Mucosa of rectum (tissue), 2 donors: ENCODE measurements around the gene TRIM44.
"Not testable (repeated sequence)": the region's sequence is repeated elsewhere in the genome, so short reads cannot be mapped to it uniquely, and the experiment has no call there.

Experiments
- H3K27ac ChIP-seq, 2 donors: one replicate each; pipeline ENCODE4 v1.7.0; 2013; ENCODE audit warnings: inconsistent platforms in 2 of 2, low read depth in 2 of 2, low read length in 2 of 2
- H3K27me3 ChIP-seq, 2 donors: one replicate each; pipeline ENCODE4 v1.7.0; 2013; ENCODE audit warnings: low read length in 2 of 2; ENCODE audit not compliant: control insufficient read depth in 2 of 2, insufficient read depth in 2 of 2
- H3K36me3 ChIP-seq, 2 donors: one replicate each; pipeline ENCODE4 v1.7.0; 2013; ENCODE audit warnings: low read length in 2 of 2; ENCODE audit not compliant: control insufficient read depth in 2 of 2, insufficient read depth in 2 of 2
- H3K4me1 ChIP-seq, 2 donors: one replicate each; pipeline ENCODE4 v1.7.0; 2013; ENCODE audit warnings: low read length in 2 of 2, mild to moderate bottlenecking in 1 of 2; ENCODE audit not compliant: control insufficient read depth in 2 of 2, insufficient read depth in 2 of 2
- H3K4me3 ChIP-seq, 2 donors: one replicate each; pipeline ENCODE4 v1.7.0; 2013; ENCODE audit warnings: low read length in 2 of 2
- H3K9ac ChIP-seq, 2 donors: one replicate each; pipeline ENCODE4 v1.7.0; 2013; ENCODE audit warnings: low read length in 2 of 2, low read depth in 1 of 2, mild to moderate bottlenecking in 1 of 2
- H3K9me3 ChIP-seq, 2 donors: one replicate each; pipeline ENCODE4 v1.7.0; 2013; ENCODE audit warnings: low read length in 2 of 2; ENCODE audit not compliant: control insufficient read depth in 2 of 2
- donor health status: healthy.
- donor health status: Normal muscosa, but diverticular disease.

Gene TRIM44

DNA sequence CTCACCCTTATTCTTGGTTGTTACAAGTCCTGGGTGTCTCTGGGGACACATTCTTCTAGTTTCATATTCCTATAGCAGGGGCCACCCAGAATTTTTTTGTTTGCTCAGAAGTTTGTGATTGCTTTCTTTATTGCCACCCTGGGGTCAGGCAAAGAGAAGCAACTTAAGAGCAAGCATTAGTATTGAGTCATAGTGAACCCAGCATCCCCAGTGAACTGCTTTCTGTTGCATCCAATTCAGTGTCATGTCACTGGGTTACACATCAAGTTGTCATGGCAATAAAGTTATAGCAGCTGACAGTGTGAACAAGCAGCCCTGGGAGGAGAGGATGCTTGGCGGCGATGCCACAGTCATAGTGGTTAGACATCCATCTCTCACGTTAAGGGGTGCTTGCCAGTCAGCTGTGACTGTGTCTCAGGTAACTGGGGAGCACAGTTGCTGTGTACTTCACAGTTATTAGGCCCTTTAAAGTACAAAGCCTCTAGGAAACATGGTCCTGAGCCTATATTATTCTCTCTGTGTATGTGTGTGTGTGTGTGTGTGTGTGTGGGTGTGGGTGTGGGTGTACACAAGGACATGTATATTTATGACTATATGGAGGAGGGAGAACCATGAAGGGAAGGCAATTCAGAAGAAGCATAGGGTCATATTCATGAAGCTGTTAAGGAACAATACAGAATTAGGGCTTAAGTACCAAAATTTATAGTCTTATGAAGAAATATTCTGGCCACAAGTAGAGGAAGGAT lies 52.5 kb downstream of the TRIM44 start:
- no peaks in the 10 kb centered on the region for H3K36me3 ChIP-seq
- no peak overlapping the region for H3K27ac ChIP-seq
- no peak overlapping the region for H3K4me3 ChIP-seq
- H3K27me3 ChIP-seq = no peaks in the 10 kb centered on the region
- no peaks in the 10 kb centered on the region for H3K4me1 ChIP-seq
- H3K9ac ChIP-seq = no peak overlapping the region
- H3K9me3 ChIP-seq = no peaks in the 10 kb centered on the region

- H3K4me1 ChIP-seq, H3K9me3 ChIP-seq, H3K27me3 ChIP-seq, H3K36me3 ChIP-seq, H3K27ac ChIP-seq, H3K9ac ChIP-seq, H3K4me3 ChIP-seq: not testable (repeated sequence)
These were observed 53.1 kb downstream of the TRIM44 start for GRCh38 chr11:35715677-35716076.

GRCh38 chr11:35717043-35717442 lies 54.5 kb downstream of the TRIM44 start:
- no peak overlapping the region for H3K9ac ChIP-seq
- H3K27ac ChIP-seq = no peak overlapping the region
- H3K27me3 ChIP-seq = no peaks in the 10 kb centered on the region
- no peak overlapping the region for H3K4me3 ChIP-seq
- no peaks in the 10 kb centered on the region for H3K36me3 ChIP-seq
- no peaks in the 10 kb centered on the region for H3K4me1 ChIP-seq
- no peaks in the 10 kb centered on the region for H3K9me3 ChIP-seq

GRCh38 chr11:35717520-35717919 lies 54.9 kb downstream of the TRIM44 start:
- H3K9me3 ChIP-seq = no peaks in the 10 kb centered on the region
- no peak overlapping the region for H3K27ac ChIP-seq

GRCh38 chr11:35721651-35722282 lies 59.2 kb downstream of the TRIM44 start:
- Histone ChIP-seq H3K4me3 (no peak overlapping the region), H3K4me1 (no peaks in the 10 kb centered on the region), H3K9ac (no peak overlapping the region), H3K9me3 (no peaks in the 10 kb centered on the region), H3K27ac (no peak overlapping the region), H3K27me3 (no peaks in the 10 kb centered on the region), H3K36me3 (peaks cover 3 to 7% of the 10 kb centered on the region in 2 donors)

More at GRCh38 chr11:35717520-35717919, 54.9 kb downstream of the TRIM44 start:
- no peak overlapping the region for H3K9ac ChIP-seq
- no peak overlapping the region for H3K4me3 ChIP-seq
- H3K27me3 ChIP-seq = no peaks in the 10 kb centered on the region
- H3K4me1 ChIP-seq = no peaks in the 10 kb centered on the region
- no peaks in the 10 kb centered on the region for H3K36me3 ChIP-seq

DNA sequence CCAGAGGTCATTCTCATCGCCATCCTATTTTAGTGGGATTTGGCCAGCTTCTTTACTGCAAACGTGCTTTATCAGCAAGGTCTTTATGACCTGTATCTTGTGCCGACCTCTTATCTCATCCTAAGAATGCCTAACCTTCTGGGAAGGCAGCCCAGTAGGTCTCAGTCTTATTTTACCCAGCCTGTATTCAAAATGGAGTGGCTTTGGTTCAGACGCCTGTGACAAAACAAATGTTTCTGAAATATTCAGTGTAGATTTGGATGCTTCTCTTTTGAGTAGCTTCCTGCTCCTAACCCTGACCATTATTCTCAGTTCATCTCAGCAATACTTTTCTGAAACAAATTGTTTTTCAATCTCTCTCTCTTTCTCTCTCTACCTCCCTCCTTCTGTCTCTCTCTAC lies 60.1 kb downstream of the TRIM44 start:
- H3K9ac ChIP-seq = no peak overlapping the region

DNA sequence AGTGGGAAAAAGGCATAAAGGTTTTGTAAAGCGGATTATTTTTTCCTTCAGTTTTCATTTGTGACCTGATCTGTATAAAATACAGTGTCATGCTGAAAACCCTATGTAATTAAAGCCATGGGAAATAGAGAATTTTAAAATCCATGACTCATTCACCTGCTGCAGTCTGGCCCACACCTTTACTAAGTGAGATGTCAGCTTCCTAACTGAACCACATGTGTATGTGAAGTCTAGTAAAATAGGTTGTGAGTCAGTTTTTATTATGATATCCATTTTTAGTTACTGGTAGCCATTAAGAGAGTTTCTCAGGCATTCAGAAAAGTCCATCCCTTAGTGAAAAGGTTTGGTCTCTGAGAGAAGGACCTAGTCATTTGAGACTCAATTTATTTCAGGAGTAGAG lies 60.9 kb downstream of the TRIM44 start:
- Histone ChIP-seq H3K9me3 (no peaks in the 10 kb centered on the region), H3K27ac (no peak overlapping the region), H3K4me1 (no peaks in the 10 kb centered on the region), H3K4me3 (no peak overlapping the region), H3K36me3 (peaks cover 7% of the 10 kb centered on the region in 2 donors), H3K27me3 (no peaks in the 10 kb centered on the region), H3K9ac (no peak overlapping the region)

More for the DNA sequence above, 60.1 kb downstream of the TRIM44 start:
- no peaks in the 10 kb centered on the region for H3K9me3 ChIP-seq
- H3K27me3 ChIP-seq = no peaks in the 10 kb centered on the region
- H3K27ac ChIP-seq = no peak overlapping the region
- no peaks in the 10 kb centered on the region for H3K4me1 ChIP-seq
- H3K36me3 ChIP-seq = peaks cover 7% of the 10 kb centered on the region in 2 donors
- no peak overlapping the region for H3K4me3 ChIP-seq

- H3K4me3 ChIP-seq = no peak overlapping the region
- H3K9ac ChIP-seq = no peak overlapping the region
- H3K9me3 ChIP-seq = no peaks in the 10 kb centered on the region
- no peaks in the 10 kb centered on the region for H3K4me1 ChIP-seq
- peaks cover 9 to 10% of the 10 kb centered on the region in 2 donors for H3K36me3 ChIP-seq
- no peak overlapping the region for H3K27ac ChIP-seq
- no peaks in the 10 kb centered on the region for H3K27me3 ChIP-seq
These were observed 61.3 kb downstream of the TRIM44 start for GRCh38 chr11:35723913-35724312.

DNA sequence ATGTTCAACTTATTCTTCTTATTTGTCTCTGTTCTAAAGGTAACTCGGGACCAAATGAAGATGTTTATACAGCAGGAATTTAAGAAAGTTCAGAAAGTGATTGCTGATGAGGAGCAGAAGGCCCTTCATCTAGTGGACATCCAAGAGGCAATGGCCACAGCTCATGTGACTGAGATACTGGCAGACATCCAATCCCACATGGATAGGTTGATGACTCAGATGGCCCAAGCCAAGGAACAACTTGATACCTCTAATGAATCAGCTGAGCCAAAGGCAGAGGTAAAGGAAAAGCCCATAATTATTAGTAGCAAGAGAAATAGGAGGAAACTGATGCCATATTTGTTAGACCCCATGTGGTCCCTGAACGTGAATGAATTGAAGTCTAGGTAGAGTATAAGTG lies 63.3 kb downstream of the TRIM44 start:
- Histone ChIP-seq H3K27me3 (no peaks in the 10 kb centered on the region), H3K27ac (no peak overlapping the region), H3K4me3 (no peak overlapping the region), H3K9ac (no peak overlapping the region), H3K9me3 (no peaks in the 10 kb centered on the region), H3K4me1 (no peaks in the 10 kb centered on the region), H3K36me3 (peaks cover 10 to 12% of the 10 kb centered on the region in 2 donors)

DNA sequence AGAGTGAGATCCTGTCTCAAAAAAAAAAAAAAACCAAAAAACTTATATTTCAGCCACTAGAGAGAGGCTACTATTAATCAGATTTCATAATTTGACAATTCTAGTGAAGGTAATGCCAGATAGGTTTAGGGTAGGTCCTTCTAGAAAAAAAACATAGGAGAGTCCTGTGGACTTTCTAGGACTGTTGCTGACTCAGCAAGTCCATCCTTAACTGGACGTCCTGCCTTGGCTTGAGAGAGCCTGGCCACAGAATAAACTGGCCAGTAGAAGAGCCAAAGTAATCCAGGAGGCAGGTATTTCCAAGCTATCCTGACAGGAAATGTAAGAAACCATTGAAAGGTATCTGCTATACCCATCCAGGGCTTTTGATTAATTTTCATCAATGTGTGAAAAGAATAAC lies 64.6 kb downstream of the TRIM44 start:
- no peak overlapping the region for H3K9ac ChIP-seq
- no peak overlapping the region for H3K4me3 ChIP-seq
- no peak overlapping the region for H3K27ac ChIP-seq
- peaks cover 10 to 12% of the 10 kb centered on the region in 2 donors for H3K36me3 ChIP-seq
- H3K4me1 ChIP-seq = no peaks in the 10 kb centered on the region
- no peaks in the 10 kb centered on the region for H3K9me3 ChIP-seq
- H3K27me3 ChIP-seq = no peaks in the 10 kb centered on the region
